Smooth muscle cell (in vitro differentiated cells): ENCODE measurements around the gene LAPTM5. TPM values are rescaled to one million over a fixed set of nuclear protein-coding genes. Genes with fewer than 3 reads are reported as not detected.

Source experiments
- DNase-seq: peaks from one replicate; lab custom pipeline; 2025; ENCODE audit not compliant: unreplicated experiment; lab: John Stamatoyannopoulos, UW
- H2AFZ ChIP-seq: fragments of 200-600 bp; sonication (generic); 2 replicates; pipeline ENCODE4 v1.6.0; 2016; ENCODE audit warnings: antibody characterized with exemption, low read depth, mild to moderate bottlenecking
- H3F3A ChIP-seq: fragments of 200-600 bp; sonication (generic); 2 replicates; pipeline ENCODE4 v1.6.0; 2017; ENCODE audit warnings: antibody characterized with exemption, low read depth
- H3K27ac ChIP-seq: fragments of 200-600 bp; sonication (generic); 2 replicates; pipeline ENCODE4 v1.5.1; 2016; ENCODE audit warnings: low read depth, mild to moderate bottlenecking
- H3K27me3 ChIP-seq: fragments of 200-600 bp; sonication (generic); 2 replicates; pipeline ENCODE4 v1.6.1; 2016; ENCODE audit warnings: low read depth, mild to moderate bottlenecking
- H3K36me3 ChIP-seq: fragments of 200-600 bp; sonication (generic); 2 replicates; pipeline ENCODE4 v1.5.1; 2016; ENCODE audit warnings: low read depth
- H3K4me1 ChIP-seq: fragments of 200-600 bp; sonication (generic); 2 replicates; pipeline ENCODE4 v1.5.1; 2016; ENCODE audit warnings: low read depth
- H3K4me2 ChIP-seq: fragments of 200-600 bp; sonication (generic); 2 replicates; pipeline ENCODE4 v1.6.0; 2016; ENCODE audit warnings: mild to moderate bottlenecking
- H3K4me3 ChIP-seq: fragments of 200-600 bp; sonication (generic); 2 replicates; pipeline ENCODE4 v1.5.1; 2016; ENCODE audit warnings: mild to moderate bottlenecking
- H3K79me2 ChIP-seq: fragments of 200-600 bp; sonication (generic); 2 replicates; pipeline ENCODE4 v1.6.0; 2016; ENCODE audit warnings: low read depth, mild to moderate bottlenecking
- H3K9ac ChIP-seq: fragments of 200-600 bp; sonication (generic); 2 replicates; pipeline ENCODE4 v1.6.0; 2016; ENCODE audit warnings: low read depth
- H3K9me3 ChIP-seq: fragments of 200-600 bp; sonication (generic); replicated peaks from 2 replicates; pipeline ENCODE4 v1.5.1; 2016; ENCODE audit warnings: low read depth
- H4K20me1 ChIP-seq: fragments of 200-600 bp; sonication (generic); 2 replicates; pipeline ENCODE4 v1.6.0; 2016; ENCODE audit warnings: low read depth
- CTCF ChIP-seq: fragments of 200-600 bp; sonication (generic); IDR thresholded peaks from 2 replicates; pipeline ENCODE4 v1.5.1; 2017; ENCODE audit warnings: borderline replicate concordance, mild to moderate bottlenecking, antibody characterized with exemption; ENCODE audit not compliant: insufficient read depth, poor library complexity, severe bottlenecking
- WGBS: methylation state at CpG from one replicate; pipeline ENCODE4 v1.1.7; 2016; ENCODE audit warnings: low lambda C conversion rate; 5-methylcytosine and 5-hydroxymethylcytosine counted together
- polyA plus RNA-seq: library from polyadenylated mRNA; unstranded; fragments of >200 nt; fragmentation: Nextera tagmentation; extraction: Ambion mirVana; gene quantifications from 2 replicates; pipeline ENCODE4 v1.2.1, GENCODE V29; 2016
- total RNA-seq: library from RNA; depleted of rRNA; stranded (reverse); fragments of >200 nt; gene quantifications from 2 replicates; pipeline ENCODE4 v1.2.3, GENCODE V29; 2014

Gene LAPTM5
- total and polyA plus RNA-seq, 2 experiments from 2014 or later, result 0.63 to 1.4 TPM

- TF ChIP-seq CTCF, result no peak
Measured at GRCh38 chr1:30734580-30734979, 23.0 kb downstream of the LAPTM5 start.

DNA sequence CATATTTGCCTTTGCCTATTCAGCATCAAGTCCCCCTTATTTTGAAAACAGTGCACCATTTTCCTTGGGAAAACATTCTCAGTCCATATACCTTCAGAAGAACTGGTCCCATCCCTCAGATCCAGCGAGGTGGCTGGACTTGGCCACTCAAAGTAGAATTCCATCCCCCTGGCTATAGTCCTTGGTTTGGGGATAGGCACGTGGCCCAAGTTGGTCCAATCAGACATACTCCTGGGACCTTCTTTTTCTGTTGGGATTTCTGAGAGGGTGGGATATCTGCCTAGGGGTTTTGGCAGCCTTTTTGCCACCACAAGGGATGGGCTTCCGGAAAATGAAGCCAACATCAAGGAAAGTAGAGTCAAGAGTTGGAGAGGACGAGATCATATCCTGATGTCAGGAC, 23.5 kb downstream of the LAPTM5 start:
- Histone ChIP-seq H3K36me3 (no peaks in the 10 kb centered on the region), H3K9ac (no peak overlapping the region), H3K9me3 (no peaks in the 10 kb centered on the region), H3K79me2 (no peaks in the 10 kb centered on the region), H3F3A (no peaks in the 10 kb centered on the region), H3K27ac (no peak overlapping the region), H3K4me1 (no peaks in the 10 kb centered on the region), H2AFZ (no peak overlapping the region), H3K4me2 (no peak overlapping the region), H3K4me3 (no peak overlapping the region), H3K27me3 (no peaks in the 10 kb centered on the region), H4K20me1 (no peaks in the 10 kb centered on the region)
- no peak for DNase-seq
- WGBS, result 97% methylated on average over 4 of the region's 4 CpGs
- TF ChIP-seq CTCF, result no peak

More at GRCh38 chr1:30734580-30734979, 23.0 kb downstream of the LAPTM5 start:
- Histone ChIP-seq H3F3A (no peaks in the 10 kb centered on the region), H3K4me1 (no peaks in the 10 kb centered on the region), H4K20me1 (no peaks in the 10 kb centered on the region), H3K36me3 (no peaks in the 10 kb centered on the region), H3K27ac (no peak overlapping the region), H3K4me3 (no peak overlapping the region), H3K27me3 (no peaks in the 10 kb centered on the region), H3K4me2 (no peak overlapping the region), H3K79me2 (no peaks in the 10 kb centered on the region), H3K9me3 (no peaks in the 10 kb centered on the region), H3K9ac (no peak overlapping the region), H2AFZ (no peak overlapping the region)
- 96% methylated on average over 4 of the region's 4 CpGs for WGBS
- no peak for DNase-seq

DNA sequence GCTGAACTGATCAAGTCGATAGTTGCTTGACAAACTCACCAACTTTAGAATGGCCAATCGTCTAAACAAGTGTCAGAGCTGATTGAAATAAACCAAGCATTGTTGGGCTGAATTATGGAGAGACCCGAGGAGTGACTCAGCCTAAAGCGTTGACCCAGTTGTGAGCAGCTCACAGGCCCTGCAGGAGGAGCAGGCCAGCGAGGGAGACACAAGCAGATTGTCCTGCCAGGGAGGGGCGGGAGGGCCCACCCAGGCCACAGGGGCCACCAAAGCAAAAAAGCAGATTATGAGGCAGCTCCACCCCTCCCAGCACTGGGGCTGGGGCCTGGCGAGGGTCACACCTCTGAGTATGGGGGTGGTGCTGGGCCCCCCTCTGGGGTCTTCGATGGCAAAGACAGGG, 24.1 kb downstream of the LAPTM5 start:
- Histone ChIP-seq H3K36me3 (no peaks in the 10 kb centered on the region), H3K27me3 (no peaks in the 10 kb centered on the region), H3K4me2 (peak overlapping the region; percentile 6), H3F3A (no peaks in the 10 kb centered on the region), H3K4me3 (no peak overlapping the region), H2AFZ (no peak overlapping the region), H3K9ac (no peak overlapping the region), H3K4me1 (no peaks in the 10 kb centered on the region), H3K27ac (no peak overlapping the region), H3K79me2 (no peaks in the 10 kb centered on the region), H3K9me3 (no peaks in the 10 kb centered on the region), H4K20me1 (no peaks in the 10 kb centered on the region)
- DNase-seq, result no peak
- 54% methylated on average over 8 of the region's 8 CpGs for WGBS
- TF ChIP-seq CTCF, result no peak

DNA sequence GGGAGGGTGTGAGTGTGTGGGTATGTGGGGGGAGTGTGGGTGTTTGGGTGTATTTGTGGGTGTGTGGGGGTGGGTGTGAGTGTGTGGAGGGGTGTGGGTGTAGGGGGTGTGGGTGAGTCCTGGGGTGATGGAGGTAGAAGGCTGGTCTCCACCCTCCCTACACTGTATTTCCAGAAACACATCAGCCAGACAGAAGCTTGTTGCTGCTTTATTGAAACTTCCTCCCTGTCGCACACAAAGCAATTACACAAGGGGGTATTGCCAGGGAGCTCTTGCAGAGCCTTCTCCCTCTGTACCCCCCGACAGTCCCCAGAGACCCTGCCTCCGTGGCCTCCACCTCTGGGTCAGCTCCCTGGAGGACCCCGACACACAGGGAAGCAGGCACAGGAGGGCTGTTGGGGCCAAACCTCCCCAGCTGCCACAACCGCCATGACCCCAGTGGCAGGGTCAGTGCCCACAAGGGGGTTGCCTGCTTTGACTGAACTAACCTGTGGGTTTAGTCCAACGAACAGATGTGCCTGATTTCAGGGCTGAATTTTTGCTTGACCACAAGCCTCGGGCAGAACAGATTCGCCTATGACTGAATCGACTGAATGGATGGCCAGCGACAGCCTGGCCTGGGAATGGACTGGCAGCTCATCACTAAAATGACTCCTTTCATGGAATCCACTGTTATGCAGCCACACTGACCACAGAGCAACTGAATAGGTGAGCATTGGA, 25.1 kb downstream of the LAPTM5 start:
- Histone ChIP-seq H3K79me2 (no peaks in the 10 kb centered on the region), H3K27ac (no peak overlapping the region), H3K4me3 (no peak overlapping the region), H3K4me2 (no peak overlapping the region), H3K9ac (no peak overlapping the region), H3K9me3 (no peaks in the 10 kb centered on the region), H2AFZ (no peak overlapping the region), H3K4me1 (no peaks in the 10 kb centered on the region), H3F3A (no peaks in the 10 kb centered on the region), H3K27me3 (no peaks in the 10 kb centered on the region), H4K20me1 (no peaks in the 10 kb centered on the region), H3K36me3 (no peaks in the 10 kb centered on the region)
- no peak for TF ChIP-seq CTCF
- DNase-seq, result no peak
- 73% methylated on average over 10 of the region's 10 CpGs for WGBS
